SK-N-SH (cell line): ENCODE data around the gene PCDHGB6.

Experiments
- CTCF ChIP-seq: fragments of 200-600 bp; sonication (generic); IDR thresholded peaks from 2 replicates; pipeline ENCODE4 v1.6.1; 2017; ENCODE audit warnings: antibody characterized with exemption, mild to moderate bottlenecking, moderate library complexity
- FOXJ3 ChIP-seq: sonication (generic); formaldehyde crosslinking; IDR thresholded peaks from 2 replicates; pipeline ENCODE4 v1.5.1; 2020; ENCODE audit warnings: mild to moderate bottlenecking, missing genetic modification reagents
- GATA2 ChIP-seq: sonication (generic); formaldehyde crosslinking; IDR thresholded peaks from 2 replicates; pipeline ENCODE4 v1.5.0; 2020; ENCODE audit warnings: mild to moderate bottlenecking, missing genetic modification reagents
- JUND ChIP-seq: IDR thresholded peaks from 2 replicates; pipeline ENCODE4 v1.4.0; 2012
- MXI1 ChIP-seq: IDR thresholded peaks from 2 replicates; pipeline ENCODE4 v1.6.1; 2012; ENCODE audit warnings: mild to moderate bottlenecking, low read depth, low read length, improper control_type of control experiment
- RCOR1 ChIP-seq: fragments of 150-350 bp; IDR thresholded peaks from 2 replicates; pipeline ENCODE4 v1.6.1; 2017; ENCODE audit warnings: antibody characterized with exemption, low read length
- REST ChIP-seq: IDR thresholded peaks from 2 replicates; pipeline ENCODE4 v1.6.1; 2012; ENCODE audit warnings: mild to moderate bottlenecking, low read depth, low read length, moderate library complexity
- RFX5 ChIP-seq: IDR thresholded peaks from 2 replicates; pipeline ENCODE4 v1.6.1; 2012; ENCODE audit warnings: mild to moderate bottlenecking, improper control_type of control experiment, low read length
- SIN3A ChIP-seq: IDR thresholded peaks from 2 replicates; pipeline ENCODE4 v1.6.1; 2012; ENCODE audit warnings: low read depth, mild to moderate bottlenecking, low read length, moderate library complexity, borderline replicate concordance
- SMC3 ChIP-seq: IDR thresholded peaks from 2 replicates; pipeline ENCODE4 v1.6.1; 2012; ENCODE audit warnings: low read depth, low read length, improper control_type of control experiment
- USF1 ChIP-seq: IDR thresholded peaks from 2 replicates; pipeline ENCODE4 v1.4.0; 2012; ENCODE audit warnings: low read depth, borderline replicate concordance

GRCh38 chr5:141393267-141393666 is 14.6 kb upstream of the PCDHGB6 start:
- TF ChIP-seq SIN3A (no peak), RFX5 (no peak), GATA2 (CRISPR knock-in tag) (no peak), RCOR1 (no peak), JUND (no peak), CTCF (no peak), FOXJ3 (CRISPR knock-in tag) (no peak), MXI1 (no peak), SMC3 (no peak), USF1 (no peak), REST (no peak)
